ENCODE results near the gene CPT1B. TPM values are rescaled to one million over a fixed set of nuclear protein-coding genes. Genes with fewer than 3 reads are reported as not detected.
A peak's percentile ranks its signal among the peaks of the same experiment; 100 is the strongest.

Gene CPT1B
- total RNA-seq, 4 donors from 2014 or later, result 53.4 to 134 (median 63.7) TPM

GRCh38 chr22:50523806-50524675, 54.2 kb downstream of the CPT1B start:
- Histone ChIP-seq H3K36me3 (peaks cover 0 to 36% of the 10 kb centered on the region in 2 donors), H3K27ac (no peak overlapping the region), H3K9me3 (no peaks in the 10 kb centered on the region), H3K27me3 (peaks cover 0 to 7% (median 3%) of the 10 kb centered on the region in 3 donors), H3K4me1 (peaks cover 13 to 18% of the 10 kb centered on the region in 2 donors), H3K4me3 (peak overlapping the region; percentile 68 to 91 (median 83))
- intact Hi-C loops (cut with DNase I; ENCODE audit: low total_unique reads), result no loop called here
- in situ Hi-C loops (cut with MboI; ENCODE audit: low sequenced_read_pairs in 4 of 4), result no loop called here
- ATAC-seq, result no peak
- no peak for DNase-seq
- TF ChIP-seq, protein P1, sequence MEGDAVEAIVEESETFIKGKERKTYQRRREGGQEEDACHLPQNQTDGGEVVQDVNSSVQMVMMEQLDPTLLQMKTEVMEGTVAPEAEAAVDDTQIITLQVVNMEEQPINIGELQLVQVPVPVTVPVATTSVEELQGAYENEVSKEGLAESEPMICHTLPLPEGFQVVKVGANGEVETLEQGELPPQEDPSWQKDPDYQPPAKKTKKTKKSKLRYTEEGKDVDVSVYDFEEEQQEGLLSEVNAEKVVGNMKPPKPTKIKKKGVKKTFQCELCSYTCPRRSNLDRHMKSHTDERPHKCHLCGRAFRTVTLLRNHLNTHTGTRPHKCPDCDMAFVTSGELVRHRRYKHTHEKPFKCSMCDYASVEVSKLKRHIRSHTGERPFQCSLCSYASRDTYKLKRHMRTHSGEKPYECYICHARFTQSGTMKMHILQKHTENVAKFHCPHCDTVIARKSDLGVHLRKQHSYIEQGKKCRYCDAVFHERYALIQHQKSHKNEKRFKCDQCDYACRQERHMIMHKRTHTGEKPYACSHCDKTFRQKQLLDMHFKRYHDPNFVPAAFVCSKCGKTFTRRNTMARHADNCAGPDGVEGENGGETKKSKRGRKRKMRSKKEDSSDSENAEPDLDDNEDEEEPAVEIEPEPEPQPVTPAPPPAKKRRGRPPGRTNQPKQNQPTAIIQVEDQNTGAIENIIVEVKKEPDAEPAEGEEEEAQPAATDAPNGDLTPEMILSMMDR (IDR thresholded peaks at IDR 0.05 in 4 of 5, conservative IDR thresholded peaks at IDR 0.05 in 1 of 5), result no peak
- TF ChIP-seq POLR2A (IDR thresholded peaks at IDR 0.05), result no peak

- H3K36me3 ChIP-seq, result peaks cover 0 to 42% of the 10 kb centered on the region in 2 donors
- H3K27ac ChIP-seq, result no peak overlapping the region
- DNase-seq (no peak), ATAC-seq (no peak)
- no peak overlapping the region for H3K4me3 ChIP-seq
- TF ChIP-seq, protein P1 (IDR thresholded peaks at IDR 0.05 in 4 of 5, conservative IDR thresholded peaks at IDR 0.05 in 1 of 5), result no peak
- no peak for TF ChIP-seq POLR2A (IDR thresholded peaks at IDR 0.05)
- peaks cover 0 to under 1% (median 0%) of the 10 kb centered on the region in 3 donors for H3K27me3 ChIP-seq
- intact Hi-C loops (cut with DNase I; ENCODE audit: low total_unique reads), result no loop called here
- no peaks in the 10 kb centered on the region for H3K9me3 ChIP-seq
- in situ Hi-C loops (cut with MboI; ENCODE audit: low sequenced_read_pairs in 4 of 4), result no loop called here
- H3K4me1 ChIP-seq, result peaks cover 13 to 18% of the 10 kb centered on the region in 2 donors
Measured at GRCh38 chr22:50523458-50523805, 54.8 kb downstream of the CPT1B start.

- no peaks in the 10 kb centered on the region for H3K9me3 ChIP-seq
- intact Hi-C loops (cut with DNase I; ENCODE audit: low total_unique reads), result no loop called here
- in situ Hi-C loops (cut with MboI; ENCODE audit: low sequenced_read_pairs in 4 of 4), result no loop called here
- ATAC-seq (no peak), DNase-seq (no peak)
- no peaks in the 10 kb centered on the region for H3K27me3 ChIP-seq
- H3K4me1 ChIP-seq, result peaks cover 13 to 18% of the 10 kb centered on the region in 2 donors
- H3K4me3 ChIP-seq, result no peak overlapping the region
- peaks cover 0 to 46% of the 10 kb centered on the region in 2 donors for H3K36me3 ChIP-seq
- H3K27ac ChIP-seq, result no peak overlapping the region
- TF ChIP-seq POLR2A (IDR thresholded peaks at IDR 0.05), result no peak
- TF ChIP-seq, protein P1 (IDR thresholded peaks at IDR 0.05 in 4 of 5, conservative IDR thresholded peaks at IDR 0.05 in 1 of 5), result no peak
Measured at GRCh38 chr22:50522806-50523438, 55.3 kb downstream of the CPT1B start.

DNA sequence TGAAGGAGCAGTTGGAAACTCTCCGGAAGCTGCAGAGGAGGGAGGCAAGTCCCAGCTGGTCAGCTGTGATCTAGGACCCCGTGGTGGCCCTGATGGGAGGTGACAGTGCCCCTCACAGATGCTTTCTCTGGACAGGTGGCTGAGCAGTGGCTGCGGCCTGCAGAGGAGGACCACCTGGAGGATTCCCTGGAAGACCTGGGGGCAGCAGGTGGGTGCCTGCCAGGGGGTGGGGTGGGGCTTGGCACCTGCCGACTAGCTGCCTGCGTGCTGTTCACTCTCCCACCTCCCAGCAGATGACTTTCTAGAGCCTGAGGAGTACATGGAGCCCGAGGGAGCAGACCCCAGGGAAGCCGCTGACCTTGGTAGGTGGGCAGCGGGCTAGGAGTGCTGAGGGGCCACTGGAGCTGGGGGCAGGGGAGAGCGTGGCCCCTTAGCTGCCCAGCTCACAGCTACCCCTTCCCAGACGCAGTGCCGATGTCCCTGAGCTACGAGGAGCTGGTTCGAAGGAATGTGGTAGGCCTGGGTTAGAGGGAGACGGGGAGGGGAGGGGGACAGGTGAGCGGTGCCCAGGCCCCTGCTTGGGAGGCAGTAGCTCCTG, 55.9 kb downstream of the CPT1B start:
- TF ChIP-seq, protein P1 (IDR thresholded peaks at IDR 0.05 in 4 of 5, conservative IDR thresholded peaks at IDR 0.05 in 1 of 5), result no peak
- no peak for TF ChIP-seq POLR2A (IDR thresholded peaks at IDR 0.05)
- no peaks in the 10 kb centered on the region for H3K27me3 ChIP-seq
- intact Hi-C loops (cut with DNase I; ENCODE audit: low total_unique reads) (no loop called here), in situ Hi-C loops (cut with MboI; ENCODE audit: low sequenced_read_pairs in 4 of 4) (no loop called here)
- no peak overlapping the region for H3K27ac ChIP-seq
- peaks cover 13 to 18% of the 10 kb centered on the region in 2 donors for H3K4me1 ChIP-seq
- H3K9me3 ChIP-seq, result no peaks in the 10 kb centered on the region
- no peak overlapping the region for H3K4me3 ChIP-seq
- DNase-seq, result no peak
- no peak for ATAC-seq
- peaks cover 0 to 52% of the 10 kb centered on the region in 2 donors for H3K36me3 ChIP-seq
